ENCODE data around the gene FFAR3. TPM values are rescaled to one million over a fixed set of nuclear protein-coding genes. Genes with fewer than 3 reads are reported as not detected.

The FFAR3 gene
- total and polyA plus RNA-seq, 9 of the 15 experiments (the other 6 are each of a cell fraction or from before 2014, with no cell fraction given): not detected

GRCh38 chr19:35381318-35381717, 23.1 kb downstream of the FFAR3 start:
- H3K27ac ChIP-seq (ENCODE audit: extremely low read depth, low read depth, low read length): peak overlapping the region; percentile 36; the same call in 1 of the 3 replicates
- DNase-seq (ENCODE audit: extremely low read depth in 1 of 4, low spot score in 3 of 4) (no peak), ATAC-seq (0 out of 3 replicates have a peak, but pooled peaks have one; percentile 9), FAIRE-seq (no peak)
- no peaks in the 10 kb centered on the region for H3K36me3 ChIP-seq (ENCODE audit: control insufficient read depth, insufficient read depth, low read length)
- H3K27me3 ChIP-seq (ENCODE audit: control insufficient read depth in 2 of 2, insufficient read depth in 2 of 2, low read length in 2 of 2): no peaks in the 10 kb centered on the region
- ChIA-PET POLR2A (interaction anchor here (0.7 to 1.5 kb wide), 2 partner anchors 22 to 46 kb away, joined by 3 read pairs; no protein-coding TSS in a partner anchor), CTCF (ENCODE audit: low intra/inter-chr PET ratio) (no interaction called here)
- no peak overlapping the region for H3K4me3 ChIP-seq
- TF ChIP-seq HIVEP1 (CRISPR knock-in tag; IDR thresholded peaks at IDR 0.05) (no peak), KDM1A (IDR thresholded peaks at IDR 0.05) (peak in 1 of 2 experiments; percentile 12; a peak in 1 of 4 replicates), PHF20 (IDR thresholded peaks at IDR 0.05; ENCODE audit: partially characterized antibody) (peak; percentile 20), TEAD1 (CRISPR knock-in tag; IDR thresholded peaks at IDR 0.05) (no peak), YY1 (IDR thresholded peaks at IDR 0.05; ENCODE audit: borderline replicate concordance in 1 of 3, control insufficient read depth in 1 of 3, extremely low read depth in 1 of 3, insufficient read depth in 3 of 3, insufficient read length in 1 of 3, insufficient replicate concordance in 2 of 3, low read depth in 1 of 3, low read length in 2 of 3) (no peak), EHMT2 (IDR thresholded peaks at IDR 0.05) (peak; percentile 63), ZNF24 (IDR thresholded peaks at IDR 0.05) (peak; percentile 96), CREB1 (IDR thresholded peaks at IDR 0.05) (no peak), CREB1 (CRISPR knock-in tag; IDR thresholded peaks at IDR 0.05) (no peak), ZNF212 (CRISPR knock-in tag; IDR thresholded peaks at IDR 0.05) (no peak), FOXJ3 (CRISPR knock-in tag; IDR thresholded peaks at IDR 0.05) (no peak)
- peak overlapping the region; percentile 0 to 40; a peak in 1 of 4 replicates for H3K9ac ChIP-seq (ENCODE audit: insufficient read depth in 1 of 2, low read depth in 2 of 2, low read length in 2 of 2)
- no TSS peak for BruUV-seq (replicated peaks)
- in situ Hi-C loops (cut with MboI): no loop called here
- H4K20me1 ChIP-seq (replicated peaks; ENCODE audit: control insufficient read depth, insufficient read depth, low read length): no peaks in the 10 kb centered on the region
- H3K9me1 ChIP-seq (ENCODE audit: control insufficient read depth, insufficient read depth, low read length): no peaks in the 10 kb centered on the region
- H2AFZ ChIP-seq (ENCODE audit: low read depth, low read length): peak overlapping the region; percentile 66
- peak overlapping the region; percentile 68 for H3K4me2 ChIP-seq (ENCODE audit: insufficient read depth, low read length)
- 6% methylated on average over 3 of the region's 3 CpGs for WGBS (ENCODE audit: insufficient coverage, low coverage, missing lambda C conversion rate)
- no peaks in the 10 kb centered on the region; the same call in none of the 2 replicates for H3K9me3 ChIP-seq (replicated peaks; ENCODE audit: control insufficient read depth, insufficient read depth, low read depth, low read length)
- intact Hi-C loops (cut with micrococcal nuclease): no loop called here
- peaks cover 17 to 29% of the 10 kb centered on the region in 2 experiments; a peak in 4 of 5 replicates for H3K4me1 ChIP-seq (replicated peaks in 1 of 2; ENCODE audit: control insufficient read depth in 2 of 2, insufficient read depth in 2 of 2, low read length in 2 of 2)
- H3K79me2 ChIP-seq (ENCODE audit: control insufficient read depth, insufficient read depth, low read length): no peaks in the 10 kb centered on the region
